ENCODE data around the gene MRAP.

Gene MRAP

DNA sequence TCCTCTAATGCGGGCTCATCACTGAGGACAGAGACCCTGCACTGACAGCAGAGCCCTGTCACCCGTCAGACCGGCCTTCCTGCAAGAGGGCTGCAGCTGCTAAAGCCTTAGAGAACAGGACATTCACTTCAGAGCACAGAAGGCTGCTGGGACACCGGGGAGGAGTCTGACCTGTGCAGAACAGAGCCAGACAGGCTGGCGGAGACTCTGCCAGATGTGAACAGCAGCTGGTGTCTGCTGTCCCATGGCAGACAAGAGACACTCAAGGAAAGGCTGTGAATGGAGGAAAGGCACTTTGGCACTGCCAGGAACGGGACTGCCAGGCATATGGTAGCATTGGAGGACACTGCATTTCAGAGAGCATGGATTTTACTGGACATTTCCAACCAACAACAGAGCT lies 21.4 kb downstream of the MRAP start:
- Histone ChIP-seq H3K9me2 (replicated peaks; ENCODE audit: insufficient read depth, low read length) (no peaks in the 10 kb centered on the region), H3K79me2 (ENCODE audit: low read length) (no peaks in the 10 kb centered on the region), H3F3A (ENCODE audit: insufficient read depth, low read length) (no peaks in the 10 kb centered on the region), H3K4me2 (ENCODE audit: low read depth, low read length) (no peak overlapping the region), H3K27me3 (replicated peaks; ENCODE audit: insufficient read depth, low read length) (no peaks in the 10 kb centered on the region), H3K36me3 (replicated peaks; ENCODE audit: insufficient read depth, low read length) (peaks cover 47% of the 10 kb centered on the region), H4K20me1 (ENCODE audit: insufficient read depth, low read length) (no peaks in the 10 kb centered on the region), H3K9ac (ENCODE audit: low read length) (no peak overlapping the region), H2AFZ (ENCODE audit: low read length) (no peak overlapping the region), H3K4me1 (ENCODE audit: low read length) (no peaks in the 10 kb centered on the region), H3K4me3 (ENCODE audit: low read length) (no peak overlapping the region), H3K9me3 (replicated peaks; ENCODE audit: insufficient read depth, low read length) (no peaks in the 10 kb centered on the region), H3K27ac (ENCODE audit: low read length) (no peak overlapping the region)
- TF ChIP-seq EZH2 (optimal IDR thresholded peaks at IDR 0.05; ENCODE audit: low read depth, low read length): no peak
- no peak for TF ChIP-seq EZH2phosphoT487 (IDR thresholded peaks at IDR 0.05; ENCODE audit: low read length)
- TF ChIP-seq, protein P1, sequence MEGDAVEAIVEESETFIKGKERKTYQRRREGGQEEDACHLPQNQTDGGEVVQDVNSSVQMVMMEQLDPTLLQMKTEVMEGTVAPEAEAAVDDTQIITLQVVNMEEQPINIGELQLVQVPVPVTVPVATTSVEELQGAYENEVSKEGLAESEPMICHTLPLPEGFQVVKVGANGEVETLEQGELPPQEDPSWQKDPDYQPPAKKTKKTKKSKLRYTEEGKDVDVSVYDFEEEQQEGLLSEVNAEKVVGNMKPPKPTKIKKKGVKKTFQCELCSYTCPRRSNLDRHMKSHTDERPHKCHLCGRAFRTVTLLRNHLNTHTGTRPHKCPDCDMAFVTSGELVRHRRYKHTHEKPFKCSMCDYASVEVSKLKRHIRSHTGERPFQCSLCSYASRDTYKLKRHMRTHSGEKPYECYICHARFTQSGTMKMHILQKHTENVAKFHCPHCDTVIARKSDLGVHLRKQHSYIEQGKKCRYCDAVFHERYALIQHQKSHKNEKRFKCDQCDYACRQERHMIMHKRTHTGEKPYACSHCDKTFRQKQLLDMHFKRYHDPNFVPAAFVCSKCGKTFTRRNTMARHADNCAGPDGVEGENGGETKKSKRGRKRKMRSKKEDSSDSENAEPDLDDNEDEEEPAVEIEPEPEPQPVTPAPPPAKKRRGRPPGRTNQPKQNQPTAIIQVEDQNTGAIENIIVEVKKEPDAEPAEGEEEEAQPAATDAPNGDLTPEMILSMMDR (IDR thresholded peaks at IDR 0.05; ENCODE audit: low read length): no peak
- no peak for DNase-seq

DNA sequence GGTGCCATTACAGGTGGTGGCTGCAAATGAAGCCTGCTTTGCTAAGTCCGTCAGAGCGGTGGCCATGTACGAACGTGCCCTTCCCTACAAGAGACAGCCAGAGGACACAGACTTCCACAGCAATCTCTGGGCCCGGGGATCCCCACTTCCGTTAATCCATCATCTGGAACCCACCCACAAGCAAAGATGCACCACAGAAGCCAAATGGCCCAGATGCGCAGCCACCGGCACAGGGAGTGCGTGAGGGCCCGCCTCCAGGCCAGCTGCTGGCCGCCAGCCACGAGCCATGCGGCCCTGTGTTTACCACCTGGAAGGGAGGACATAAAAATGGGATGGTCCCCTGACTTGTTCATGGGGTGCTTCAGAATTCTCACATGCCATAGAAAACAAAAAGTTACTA lies 22.1 kb downstream of the MRAP start:
- Histone ChIP-seq H3K4me3 (ENCODE audit: low read length) (no peak overlapping the region), H3K9me2 (replicated peaks; ENCODE audit: insufficient read depth, low read length) (no peaks in the 10 kb centered on the region), H3K9me3 (replicated peaks; ENCODE audit: insufficient read depth, low read length) (no peaks in the 10 kb centered on the region), H3K79me2 (ENCODE audit: low read length) (no peaks in the 10 kb centered on the region), H3K9ac (ENCODE audit: low read length) (no peak overlapping the region), H3K36me3 (replicated peaks; ENCODE audit: insufficient read depth, low read length) (peaks cover 47% of the 10 kb centered on the region), H3K27me3 (replicated peaks; ENCODE audit: insufficient read depth, low read length) (no peaks in the 10 kb centered on the region), H4K20me1 (ENCODE audit: insufficient read depth, low read length) (no peaks in the 10 kb centered on the region), H3K4me1 (ENCODE audit: low read length) (no peaks in the 10 kb centered on the region), H3K4me2 (ENCODE audit: low read depth, low read length) (no peak overlapping the region), H3F3A (ENCODE audit: insufficient read depth, low read length) (no peaks in the 10 kb centered on the region), H2AFZ (ENCODE audit: low read length) (no peak overlapping the region), H3K27ac (ENCODE audit: low read length) (no peak overlapping the region)
- TF ChIP-seq, protein P1 (IDR thresholded peaks at IDR 0.05; ENCODE audit: low read length): no peak
- TF ChIP-seq EZH2phosphoT487 (IDR thresholded peaks at IDR 0.05; ENCODE audit: low read length) (no peak), EZH2 (optimal IDR thresholded peaks at IDR 0.05; ENCODE audit: low read depth, low read length) (no peak)
- no peak for DNase-seq

DNA sequence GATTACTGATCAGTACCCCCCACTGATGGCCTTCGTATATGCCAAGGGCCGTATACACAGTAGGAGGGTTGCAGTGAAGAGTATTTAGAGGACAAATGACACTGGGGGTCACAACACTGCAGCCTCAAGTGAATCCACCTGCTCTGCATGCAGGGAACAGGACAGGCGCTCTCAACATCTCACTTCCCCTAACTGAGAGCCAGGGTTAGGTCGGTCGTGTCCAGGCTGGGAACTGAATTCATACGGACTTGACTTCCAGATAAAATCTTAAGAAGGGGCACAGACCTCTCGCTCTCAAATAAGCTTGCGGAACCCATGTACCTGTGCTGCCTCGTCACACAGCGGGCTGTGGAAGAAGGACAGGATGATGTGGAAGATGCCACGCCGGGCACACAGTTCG lies 22.8 kb downstream of the MRAP start:
- no peaks in the 10 kb centered on the region for H3K9me2 ChIP-seq (replicated peaks; ENCODE audit: insufficient read depth, low read length)
- H3K79me2 ChIP-seq (ENCODE audit: low read length): no peaks in the 10 kb centered on the region
- no peak overlapping the region for H3K27ac ChIP-seq (ENCODE audit: low read length)
- no peaks in the 10 kb centered on the region for H3F3A ChIP-seq (ENCODE audit: insufficient read depth, low read length)
- H3K36me3 ChIP-seq (replicated peaks; ENCODE audit: insufficient read depth, low read length): peaks cover 47% of the 10 kb centered on the region
- no peaks in the 10 kb centered on the region for H3K27me3 ChIP-seq (replicated peaks; ENCODE audit: insufficient read depth, low read length)
- H3K4me2 ChIP-seq (ENCODE audit: low read depth, low read length): no peak overlapping the region
- TF ChIP-seq EZH2phosphoT487 (IDR thresholded peaks at IDR 0.05; ENCODE audit: low read length): no peak
- TF ChIP-seq, protein P1 (IDR thresholded peaks at IDR 0.05; ENCODE audit: low read length): no peak
- TF ChIP-seq EZH2 (optimal IDR thresholded peaks at IDR 0.05; ENCODE audit: low read depth, low read length): no peak
- H3K4me3 ChIP-seq (ENCODE audit: low read length): no peak overlapping the region
- no peaks in the 10 kb centered on the region for H4K20me1 ChIP-seq (ENCODE audit: insufficient read depth, low read length)
- no peaks in the 10 kb centered on the region for H3K9me3 ChIP-seq (replicated peaks; ENCODE audit: insufficient read depth, low read length)
- no peak overlapping the region for H2AFZ ChIP-seq (ENCODE audit: low read length)
- H3K4me1 ChIP-seq (ENCODE audit: low read length): no peaks in the 10 kb centered on the region
- DNase-seq: no peak
- H3K9ac ChIP-seq (ENCODE audit: low read length): no peak overlapping the region
